GM19324 (cell line): ENCODE data around the gene HS6ST1.

ENCODE experiments used
- ATAC-seq: cut with Tn5 transposase; IDR thresholded peaks from one replicate; pipeline ENCODE4 v1.9.1; 2021; ENCODE audit warnings: mild to moderate bottlenecking, moderate library complexity; ENCODE audit not compliant: unreplicated experiment, low FRiP score

Gene HS6ST1

GRCh38 chr2:128311216-128311754 is 7.4 kb downstream of the HS6ST1 start:
- no peak for ATAC-seq

GRCh38 chr2:128310761-128311160 is 7.9 kb downstream of the HS6ST1 start:
- no peak for ATAC-seq

- no peak for ATAC-seq
Measured at GRCh38 chr2:128310094-128310716, 8.5 kb downstream of the HS6ST1 start.

- ATAC-seq = no peak
Measured at GRCh38 chr2:128309280-128310093, 9.2 kb downstream of the HS6ST1 start.

- ATAC-seq = no peak
Measured at GRCh38 chr2:128308889-128309279, 9.8 kb downstream of the HS6ST1 start.

- ATAC-seq = no peak
Measured at GRCh38 chr2:128308284-128308731, 10.4 kb downstream of the HS6ST1 start.

GRCh38 chr2:128307595-128307994 is 11.1 kb downstream of the HS6ST1 start:
- ATAC-seq = no peak

GRCh38 chr2:128306931-128307460 is 11.7 kb downstream of the HS6ST1 start:
- ATAC-seq = no peak

GRCh38 chr2:128306081-128306930 is 12.4 kb downstream of the HS6ST1 start:
- no peak for ATAC-seq

GRCh38 chr2:128305555-128306080 is 13.1 kb downstream of the HS6ST1 start:
- no peak for ATAC-seq

GRCh38 chr2:128304715-128305554 is 13.7 kb downstream of the HS6ST1 start:
- no peak for ATAC-seq

GRCh38 chr2:128304330-128304714 is 14.3 kb downstream of the HS6ST1 start:
- no peak for ATAC-seq

- ATAC-seq = no peak
Measured at GRCh38 chr2:128303911-128304310, 14.8 kb downstream of the HS6ST1 start.

GRCh38 chr2:128303095-128303791 is 15.4 kb downstream of the HS6ST1 start:
- no peak for ATAC-seq

GRCh38 chr2:128302744-128303067 is 16.0 kb downstream of the HS6ST1 start:
- ATAC-seq = no peak

- no peak for ATAC-seq
Measured at GRCh38 chr2:128302011-128302743, 16.5 kb downstream of the HS6ST1 start.

- ATAC-seq = no peak
Measured at GRCh38 chr2:128301501-128301966, 17.1 kb downstream of the HS6ST1 start.

- no peak for ATAC-seq
Measured at GRCh38 chr2:128301021-128301420, 17.6 kb downstream of the HS6ST1 start.
